Hematopoietic multipotent progenitor cell treated with erythropoietin and hydrocortisone succinate and interleukin-3 and kit ligand, for 8 days (in vitro differentiated cells): ENCODE measurements around the gene B3GALT5.

ENCODE experiments used
- DNase-seq: peaks from one replicate; pipeline ENCODE4 v3.0.0-alpha.2; 2015

Gene B3GALT5

GRCh38 chr21:39610703-39611102 lies 2.0 kb upstream of the B3GALT5 start:
- no peak for DNase-seq

GRCh38 chr21:39611551-39612190 lies 1.1 kb upstream of the B3GALT5 start:
- no peak for DNase-seq

- no peak for DNase-seq
Observed at GRCh38 chr21:39613041-39613934, 548 bp downstream of the B3GALT5 start.

- DNase-seq: no peak
Observed at GRCh38 chr21:39616211-39616772, 3.6 kb downstream of the B3GALT5 start.

GRCh38 chr21:39620856-39621255 lies 8.1 kb downstream of the B3GALT5 start:
- no peak for DNase-seq

- DNase-seq: no peak
Observed at GRCh38 chr21:39625211-39625895, 12.6 kb downstream of the B3GALT5 start.

GRCh38 chr21:39628385-39628784 lies 15.6 kb downstream of the B3GALT5 start:
- DNase-seq: no peak

- no peak for DNase-seq
Observed at GRCh38 chr21:39630191-39630591, 17.5 kb downstream of the B3GALT5 start.

GRCh38 chr21:39630827-39631226 lies 18.1 kb downstream of the B3GALT5 start:
- no peak for DNase-seq

- DNase-seq: no peak
Observed at GRCh38 chr21:39631842-39632562, 19.3 kb downstream of the B3GALT5 start.

- DNase-seq: no peak
Observed at GRCh38 chr21:39632796-39633442, 20.2 kb downstream of the B3GALT5 start.

GRCh38 chr21:39633770-39634181 lies 21.0 kb downstream of the B3GALT5 start:
- no peak for DNase-seq

GRCh38 chr21:39634507-39634906 lies 21.8 kb downstream of the B3GALT5 start:
- no peak for DNase-seq

GRCh38 chr21:39637197-39637970 lies 24.6 kb downstream of the B3GALT5 start:
- DNase-seq: no peak

- no peak for DNase-seq
Observed at GRCh38 chr21:39637971-39638240, 25.2 kb downstream of the B3GALT5 start.

- no peak for DNase-seq
Observed at GRCh38 chr21:39638281-39638680, 25.5 kb downstream of the B3GALT5 start.

GRCh38 chr21:39640754-39641153 lies 28.0 kb downstream of the B3GALT5 start:
- DNase-seq: no peak

GRCh38 chr21:39641827-39642450 lies 29.2 kb downstream of the B3GALT5 start:
- no peak for DNase-seq

GRCh38 chr21:39644062-39644560 lies 31.4 kb downstream of the B3GALT5 start:
- no peak for DNase-seq

- DNase-seq: no peak
Observed at GRCh38 chr21:39645331-39645730, 32.6 kb downstream of the B3GALT5 start.

- DNase-seq: no peak
Observed at GRCh38 chr21:39647476-39647875, 34.7 kb downstream of the B3GALT5 start.
